8988T (cell line): ENCODE data around the gene C19orf67.

Source experiments
- DNase-seq: peaks from one replicate; pipeline ENCODE4 v3.0.0; 2011

The C19orf67 gene

DNA sequence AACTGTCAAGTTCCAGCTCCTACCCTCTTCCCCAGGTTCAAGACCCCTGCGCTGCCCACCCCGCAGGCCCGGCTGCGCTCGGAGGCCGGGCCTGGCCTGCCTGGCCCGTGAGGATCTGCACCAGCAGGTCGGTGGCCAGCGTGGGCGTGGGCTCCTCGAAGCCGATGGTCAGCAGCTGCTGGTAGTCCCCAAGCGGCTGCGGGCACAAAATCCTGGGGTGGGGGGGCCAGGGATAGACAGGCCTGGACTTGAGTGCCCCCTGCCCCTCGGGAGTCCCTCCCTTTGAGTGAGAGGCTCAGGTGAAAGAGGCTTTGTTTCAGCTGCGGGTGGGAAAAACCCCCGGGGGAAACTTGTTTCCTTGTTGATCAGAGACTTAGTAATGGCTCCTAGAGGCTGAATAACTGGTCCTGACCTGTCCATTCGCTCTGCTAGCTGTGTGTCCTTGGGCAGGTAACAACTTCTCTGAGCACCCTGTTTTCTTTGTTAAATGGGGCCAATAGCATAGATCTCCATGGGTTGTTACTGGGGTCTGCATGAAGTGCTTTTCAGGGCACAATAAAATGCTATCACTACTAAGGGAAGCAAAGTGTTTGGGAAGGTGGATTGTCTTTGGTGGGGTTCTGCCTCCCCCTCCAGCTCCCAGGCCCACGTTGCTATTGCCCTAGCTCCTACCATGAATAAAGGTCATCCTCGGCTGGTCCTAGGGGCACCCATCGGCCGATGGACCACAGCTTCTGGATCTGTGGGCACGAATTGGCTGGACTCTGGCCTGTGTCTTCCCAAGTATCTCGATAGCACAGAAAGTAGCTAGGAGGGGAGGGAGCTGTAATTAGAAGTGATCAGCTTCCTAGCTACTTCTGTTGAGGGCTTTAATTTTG is 3.5 kb downstream of the C19orf67 start:
- no peak for DNase-seq

DNA sequence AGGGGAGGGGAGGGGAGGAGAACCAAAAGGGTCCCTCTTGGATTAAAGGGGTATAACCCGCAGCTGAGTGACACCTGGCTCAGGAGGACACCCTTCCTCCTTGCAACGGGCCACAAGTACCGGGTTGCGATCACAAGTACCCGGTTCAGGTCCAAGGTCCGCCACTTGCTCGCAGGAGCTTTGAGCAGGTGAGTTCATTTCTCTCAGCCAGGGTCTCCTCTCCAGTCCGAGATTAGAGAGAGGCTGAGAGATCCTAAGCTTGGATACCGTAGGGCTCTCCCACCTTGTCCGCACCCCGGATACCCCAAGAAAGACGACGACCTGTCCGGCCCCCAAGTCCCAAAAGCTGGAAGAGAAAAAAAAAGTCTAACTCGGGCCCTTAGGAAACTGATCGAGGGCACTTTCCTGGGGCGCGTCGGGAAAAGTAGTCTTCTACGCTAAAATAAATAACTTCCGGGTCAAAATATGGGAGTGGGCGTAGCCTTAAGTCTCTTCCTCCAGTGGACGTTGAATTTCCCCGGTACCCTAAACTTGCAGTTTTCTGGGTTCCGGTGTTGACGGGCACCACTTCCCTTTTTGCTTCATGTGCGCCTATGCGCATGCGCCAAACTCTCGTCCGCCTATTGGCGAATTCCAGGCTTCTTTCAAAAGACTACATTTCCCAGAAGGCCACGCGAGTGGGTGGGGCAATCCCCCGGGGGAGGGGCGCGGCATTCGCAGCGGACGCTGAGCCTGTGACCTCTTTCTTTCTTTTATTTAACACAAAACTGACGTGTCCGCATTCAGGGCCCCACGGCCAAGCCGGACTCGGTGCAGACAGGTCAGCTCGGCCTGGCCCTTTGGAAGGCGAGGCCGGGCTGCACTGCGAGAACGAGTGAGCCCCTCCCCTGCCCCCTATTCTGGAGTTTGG is 4.4 kb downstream of the C19orf67 start:
- peak; percentile 82 for DNase-seq

DNA sequence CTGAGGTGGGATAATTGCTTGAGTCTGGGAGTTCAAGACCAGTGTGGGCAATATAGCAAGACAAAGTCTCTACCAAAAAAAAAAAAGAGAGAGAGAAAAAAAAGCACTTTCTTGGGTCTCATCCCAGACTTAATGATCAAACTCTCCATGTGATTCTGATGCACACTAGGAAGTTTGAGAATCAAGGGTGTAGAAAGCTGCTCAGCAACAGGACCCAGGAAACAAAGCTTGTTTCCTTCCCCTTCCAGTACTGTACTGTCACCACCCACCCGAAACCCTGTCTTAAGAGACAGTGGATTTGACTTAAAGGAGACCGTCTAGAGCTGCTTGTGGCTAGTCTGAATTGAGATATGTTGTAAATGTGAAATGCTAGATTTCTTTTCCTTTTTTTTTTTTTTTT is 7.2 kb downstream of the C19orf67 start:
- no peak for DNase-seq

DNA sequence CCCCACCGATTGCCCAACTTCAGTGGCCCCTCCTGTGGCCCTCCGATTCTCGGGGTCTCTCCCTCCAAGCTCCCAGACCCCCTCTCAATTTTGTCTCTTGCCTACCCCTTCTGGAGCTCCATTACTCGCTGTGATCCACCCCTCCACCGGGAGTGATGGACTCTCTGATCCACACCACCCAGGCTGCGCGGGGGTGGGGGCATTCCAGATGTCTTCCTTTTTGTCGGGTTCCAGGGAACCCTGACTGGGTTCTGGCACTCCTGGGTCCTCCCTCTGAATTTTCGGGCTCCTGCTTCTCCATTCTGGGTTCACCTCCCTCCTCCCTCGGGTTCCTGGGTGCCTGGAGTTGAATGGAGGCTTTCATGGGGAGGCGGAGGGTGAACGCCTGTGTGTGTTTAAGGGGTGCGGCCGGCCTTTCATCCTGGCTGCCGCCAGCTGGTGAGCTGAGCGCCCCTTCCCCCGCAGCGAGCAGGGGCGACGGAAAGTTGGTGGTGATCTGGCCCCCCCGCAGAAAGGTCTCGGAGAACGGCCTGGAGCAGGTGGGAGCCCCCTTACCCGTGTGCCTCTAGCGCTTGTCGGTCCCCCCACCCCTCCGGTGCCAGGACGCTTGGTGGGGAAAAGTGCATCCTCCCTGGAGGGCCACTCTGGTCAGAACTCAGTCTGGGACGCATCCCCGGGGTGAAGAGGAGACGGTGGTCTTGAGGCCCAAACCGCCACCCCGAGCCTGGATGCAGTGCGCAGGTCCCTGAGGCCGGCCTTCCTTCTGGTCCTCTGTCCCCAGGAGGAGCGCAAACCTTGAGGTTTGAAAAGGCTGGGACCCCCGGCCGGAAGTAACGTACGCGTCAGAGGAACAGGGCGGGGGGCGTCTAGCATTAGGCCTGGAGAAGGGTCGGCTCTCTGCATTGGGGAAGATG is 11.4 kb downstream of the C19orf67 start:
- no peak for DNase-seq

DNA sequence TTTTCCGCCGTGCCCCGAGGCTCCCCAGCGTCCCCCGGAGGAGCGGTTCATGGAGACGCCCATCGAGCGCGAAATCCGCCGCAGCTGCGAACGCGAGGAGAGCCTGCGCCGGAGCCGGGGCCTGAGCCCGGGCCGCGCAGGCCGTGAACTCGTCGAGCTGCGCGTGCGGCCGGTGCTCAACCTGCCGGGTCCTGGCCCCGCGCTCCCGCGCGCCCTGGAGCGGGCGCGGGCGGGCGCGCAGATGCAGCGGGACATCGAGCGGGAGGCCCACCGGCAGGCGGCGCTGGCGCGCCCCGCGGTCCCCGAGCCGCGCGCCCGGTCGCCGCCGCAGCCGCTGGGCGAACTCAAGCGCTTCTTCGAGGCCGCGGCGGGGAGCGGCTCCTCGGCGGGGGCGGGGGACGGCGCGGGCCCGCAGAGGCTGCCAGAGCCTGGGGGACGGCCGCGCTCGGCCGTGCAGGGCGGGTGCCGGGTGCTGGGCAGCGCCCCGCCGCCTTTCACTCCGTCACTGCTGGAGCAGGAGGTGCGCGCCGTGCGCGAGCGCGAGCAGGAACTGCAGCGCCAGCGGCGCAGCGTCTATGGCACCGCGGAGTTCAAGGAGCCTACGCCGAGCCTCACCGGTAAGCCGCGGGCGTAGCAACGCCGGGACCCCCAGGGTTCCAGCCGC is 12.2 kb downstream of the C19orf67 start:
- DNase-seq = no peak

DNA sequence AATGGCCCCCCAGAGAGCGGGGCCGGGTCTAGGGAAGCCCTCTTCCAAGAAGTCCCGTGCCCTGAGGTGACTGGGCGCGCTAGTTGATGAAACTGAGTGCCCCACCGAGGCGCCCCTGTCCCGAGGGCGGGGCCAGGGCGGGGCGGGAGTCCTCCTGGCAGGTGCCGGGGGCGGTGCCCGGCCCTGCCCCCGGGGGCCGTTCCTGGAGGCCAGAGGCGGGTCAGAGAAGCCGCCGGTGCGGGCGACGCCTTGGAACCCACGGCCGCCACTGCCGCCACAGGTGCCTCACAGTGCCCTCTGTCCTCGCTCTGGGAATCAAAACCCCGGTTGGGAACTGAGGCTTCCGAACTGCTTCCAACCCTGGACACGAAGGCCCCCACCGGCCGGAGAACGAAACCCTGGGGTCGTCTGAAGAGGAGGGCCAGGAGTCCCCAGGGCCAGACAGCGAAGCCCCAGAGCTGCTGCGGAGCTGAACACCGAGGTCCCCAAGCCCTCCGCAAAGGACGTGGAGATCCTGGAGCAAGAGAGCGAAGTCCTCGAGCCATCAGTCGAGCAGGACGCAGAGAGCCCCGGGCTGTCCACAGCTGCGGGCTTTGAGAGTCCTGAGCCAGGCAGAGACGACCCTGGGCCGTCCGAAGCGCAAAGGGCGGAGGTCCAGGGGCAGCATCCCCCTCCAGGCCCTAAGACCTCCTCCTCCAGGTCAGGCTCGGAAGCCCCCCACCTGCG is 12.9 kb downstream of the C19orf67 start, which contains the start of gene MISP3:
MISP3 (plus strand) TSS at position 252 of the 726 bp plus-strand sequence. CDS start 524 bp downstream, outside the sequence.
- DNase-seq = no peak

DNA sequence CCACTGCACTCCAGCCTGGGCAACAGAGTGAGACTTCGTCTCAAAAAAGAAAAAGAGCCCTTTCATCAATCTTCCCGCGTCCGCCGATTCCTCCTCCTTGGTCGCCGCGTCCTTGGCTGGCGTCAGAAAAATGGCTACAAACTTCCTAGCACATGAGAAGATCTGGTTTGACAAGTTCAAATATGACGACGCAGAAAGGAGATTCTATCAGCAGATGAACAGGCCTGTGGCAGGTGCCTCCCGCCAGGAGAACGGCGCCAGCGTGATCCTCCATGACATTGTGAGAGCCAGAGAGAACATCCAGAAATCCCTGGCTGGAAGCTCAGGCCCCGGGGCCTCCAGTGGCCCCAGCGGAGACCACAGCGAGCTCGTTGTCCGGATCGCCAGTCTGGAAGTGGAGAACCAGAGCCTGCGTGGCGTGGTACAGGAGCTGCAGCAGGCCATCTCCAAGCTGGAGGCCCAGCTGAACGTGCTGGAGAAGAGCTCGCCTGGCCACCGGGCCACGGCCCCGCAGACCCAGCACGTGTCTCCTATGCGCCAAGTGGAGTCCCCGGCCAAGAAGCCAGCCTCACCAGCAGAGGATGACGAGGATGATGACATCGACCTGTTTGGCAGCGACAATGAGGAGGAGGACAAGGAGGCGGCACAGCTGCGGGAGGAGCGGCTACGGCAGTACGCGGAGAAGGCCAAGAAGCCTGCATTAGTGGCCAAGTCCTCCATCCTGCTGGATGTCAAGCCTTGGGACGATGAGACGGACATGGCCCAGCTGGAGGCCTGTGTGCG is 15.1 kb downstream of the C19orf67 start:
- no peak for DNase-seq

DNA sequence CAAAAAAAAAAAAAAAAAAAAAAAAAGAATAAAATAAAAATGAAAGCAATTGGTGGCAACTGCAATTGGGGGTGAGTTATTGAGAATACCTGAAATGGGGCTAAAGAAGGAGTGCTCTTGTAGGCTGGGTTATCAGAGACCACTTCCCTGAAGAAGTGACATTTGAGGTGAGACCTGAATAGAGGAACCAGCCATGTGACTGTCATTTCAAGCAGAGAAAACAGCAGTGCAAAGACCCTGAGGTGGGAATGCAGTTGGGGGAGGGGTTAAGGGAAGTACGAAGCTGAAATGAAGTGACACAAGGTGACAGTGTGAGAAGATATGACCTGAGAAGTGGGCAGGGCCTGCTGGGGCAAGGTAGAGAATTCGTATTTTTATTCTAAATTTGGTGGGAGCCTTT is 19.4 kb downstream of the C19orf67 start:
- DNase-seq = no peak

DNA sequence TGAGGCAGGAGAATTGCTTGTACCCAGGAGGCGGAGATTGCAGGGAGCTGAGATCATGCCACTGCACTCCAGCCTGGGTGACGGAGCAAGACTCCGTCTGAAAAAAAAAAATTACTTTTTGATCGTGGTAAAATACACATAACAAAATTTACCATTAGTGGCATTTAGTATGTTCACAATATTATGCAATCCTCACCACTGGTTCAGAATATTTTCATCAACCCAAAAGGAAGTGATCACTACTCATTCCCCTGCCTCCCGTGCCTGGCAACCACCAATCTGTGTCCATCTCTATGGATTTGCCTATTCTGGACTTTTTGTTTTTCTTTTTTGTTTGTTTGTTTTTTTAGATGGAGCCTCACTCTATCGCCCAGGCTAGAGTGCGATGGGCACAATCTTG is 22.5 kb downstream of the C19orf67 start:
- DNase-seq = no peak

DNA sequence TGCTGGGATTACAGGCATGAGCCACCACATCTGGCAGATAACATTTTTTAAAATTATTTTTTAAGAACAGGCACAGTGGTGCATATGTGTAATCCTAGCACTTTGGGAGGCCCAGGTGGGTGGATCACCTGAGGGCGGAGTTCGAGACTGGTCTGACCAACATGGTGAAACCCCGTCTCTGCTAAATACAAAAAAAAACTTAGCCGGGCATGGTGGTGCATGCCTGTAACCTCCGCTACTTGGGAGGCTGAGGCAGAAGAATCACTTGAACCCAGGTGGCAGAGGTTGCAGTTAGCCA is 23.1 kb downstream of the C19orf67 start:
- no peak for DNase-seq

DNA sequence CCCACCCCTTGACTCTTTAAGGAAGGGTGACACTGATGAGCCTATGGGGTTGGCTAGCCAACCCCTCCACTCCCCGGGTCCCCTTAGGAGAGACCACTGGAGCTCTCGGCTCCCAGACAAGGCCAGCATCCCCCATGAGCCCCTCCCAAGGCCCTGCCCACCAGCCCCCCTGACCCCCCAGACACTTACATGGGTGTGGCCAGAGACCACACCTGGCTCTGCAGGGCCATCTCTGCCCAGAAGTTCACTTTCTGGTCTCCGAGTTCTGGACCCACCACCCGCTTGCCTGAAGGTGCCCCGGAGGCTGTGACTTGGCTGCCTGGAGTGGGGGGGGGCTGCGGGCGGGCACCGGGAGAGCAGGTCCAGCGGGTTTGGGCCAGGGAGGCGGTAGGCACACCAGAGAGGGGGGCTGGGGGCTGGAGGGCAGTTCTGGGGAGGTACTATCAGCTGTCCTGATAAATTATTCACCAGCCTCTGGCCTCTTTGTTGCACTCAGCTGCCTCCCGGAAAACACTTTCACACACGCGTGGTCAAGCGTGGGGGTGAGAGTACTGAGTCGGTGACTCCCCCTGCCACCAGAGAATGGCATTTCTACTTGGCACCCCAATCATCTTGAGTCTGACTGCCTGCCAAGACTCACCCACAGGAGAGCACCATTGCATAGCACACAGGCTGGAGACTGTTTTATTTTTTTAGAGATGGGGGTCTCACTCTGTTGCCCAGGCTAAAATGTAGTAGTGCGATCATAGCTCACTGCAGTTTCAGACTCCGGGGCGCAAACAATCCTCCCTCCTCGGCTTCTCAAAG is 23.6 kb downstream of the C19orf67 start, which contains the start of gene PALM3:
PALM3 (minus strand) TSS at position 326 of the 807 bp plus-strand sequence; CDS start at position 230, 96 bp downstream.
- DNase-seq = no peak

DNA sequence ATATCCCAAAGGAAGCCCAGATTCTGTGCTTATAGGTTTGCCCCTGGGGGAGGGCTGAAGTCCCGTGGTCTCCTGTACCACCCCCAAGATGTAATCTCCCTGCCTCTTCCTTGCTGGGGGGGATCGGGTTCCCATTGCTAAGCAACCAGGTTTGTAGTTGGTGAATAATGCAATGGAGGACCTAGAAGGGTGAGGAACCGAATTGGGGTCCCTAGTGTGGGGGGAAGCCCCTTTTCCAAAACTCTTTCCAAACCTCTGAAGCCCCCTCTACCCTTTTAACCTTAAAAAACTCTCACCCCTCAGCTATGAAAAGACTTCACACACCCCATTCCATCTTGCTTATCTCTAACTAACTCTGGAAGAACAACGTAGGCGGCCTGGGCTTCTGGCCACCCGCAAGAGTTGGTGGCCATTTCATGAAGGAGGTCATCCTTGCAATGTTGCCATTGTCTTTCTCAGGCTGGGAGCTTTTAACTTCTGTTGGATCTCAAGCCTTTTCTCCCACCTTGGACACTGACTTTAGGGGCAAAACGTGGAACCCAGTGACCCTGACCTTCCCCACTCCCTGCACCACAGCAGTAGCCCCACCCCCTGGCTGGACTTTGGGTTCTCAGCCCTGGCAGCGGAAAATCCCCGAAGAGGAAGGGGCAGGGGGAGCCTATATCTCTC is 24.4 kb downstream of the C19orf67 start:
- DNase-seq = no peak

DNA sequence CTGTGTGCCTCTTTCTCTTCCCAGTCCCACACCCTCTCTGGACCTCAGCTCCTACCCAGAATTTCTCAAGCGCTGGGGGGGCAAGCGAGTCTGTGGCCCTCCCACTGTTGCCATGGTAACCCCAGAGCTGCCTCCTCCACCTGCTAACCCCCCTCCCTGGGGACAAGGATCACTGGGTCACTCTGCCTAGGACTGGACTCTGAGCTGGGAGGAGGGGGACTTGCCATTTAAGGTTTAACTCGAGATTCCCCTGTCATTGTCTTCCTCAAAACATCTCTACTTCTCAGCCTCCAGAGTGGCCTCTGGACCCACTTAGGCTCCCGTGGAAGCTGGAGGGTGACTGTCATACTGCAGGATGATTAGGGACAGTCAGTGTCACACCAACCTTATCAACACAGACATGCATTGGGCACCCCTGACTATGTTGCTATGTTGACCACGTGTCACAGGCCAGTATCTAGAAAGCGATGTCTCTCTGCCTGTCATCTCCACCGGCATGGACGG is 25.9 kb downstream of the C19orf67 start:
- no peak for DNase-seq

DNA sequence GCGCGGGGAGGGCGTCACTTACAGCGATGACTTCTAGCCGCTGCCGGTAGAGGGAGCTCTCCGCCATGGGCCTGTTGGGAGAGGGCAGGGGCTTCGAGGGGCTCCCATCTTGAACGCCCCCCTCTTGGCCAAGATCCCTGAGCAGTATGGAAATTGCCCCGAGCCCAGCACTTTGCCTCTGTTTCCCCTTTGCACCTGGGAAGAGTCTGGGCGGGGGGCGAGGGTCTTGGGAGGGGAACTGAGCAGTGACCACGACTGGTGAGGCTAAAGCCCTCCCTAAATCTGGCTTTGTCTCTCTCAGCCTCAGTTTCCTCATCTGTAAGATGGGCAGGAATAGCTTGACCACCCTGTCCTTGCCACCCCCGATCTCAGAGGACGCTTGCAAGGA is 26.5 kb downstream of the C19orf67 start:
- DNase-seq = no peak

DNA sequence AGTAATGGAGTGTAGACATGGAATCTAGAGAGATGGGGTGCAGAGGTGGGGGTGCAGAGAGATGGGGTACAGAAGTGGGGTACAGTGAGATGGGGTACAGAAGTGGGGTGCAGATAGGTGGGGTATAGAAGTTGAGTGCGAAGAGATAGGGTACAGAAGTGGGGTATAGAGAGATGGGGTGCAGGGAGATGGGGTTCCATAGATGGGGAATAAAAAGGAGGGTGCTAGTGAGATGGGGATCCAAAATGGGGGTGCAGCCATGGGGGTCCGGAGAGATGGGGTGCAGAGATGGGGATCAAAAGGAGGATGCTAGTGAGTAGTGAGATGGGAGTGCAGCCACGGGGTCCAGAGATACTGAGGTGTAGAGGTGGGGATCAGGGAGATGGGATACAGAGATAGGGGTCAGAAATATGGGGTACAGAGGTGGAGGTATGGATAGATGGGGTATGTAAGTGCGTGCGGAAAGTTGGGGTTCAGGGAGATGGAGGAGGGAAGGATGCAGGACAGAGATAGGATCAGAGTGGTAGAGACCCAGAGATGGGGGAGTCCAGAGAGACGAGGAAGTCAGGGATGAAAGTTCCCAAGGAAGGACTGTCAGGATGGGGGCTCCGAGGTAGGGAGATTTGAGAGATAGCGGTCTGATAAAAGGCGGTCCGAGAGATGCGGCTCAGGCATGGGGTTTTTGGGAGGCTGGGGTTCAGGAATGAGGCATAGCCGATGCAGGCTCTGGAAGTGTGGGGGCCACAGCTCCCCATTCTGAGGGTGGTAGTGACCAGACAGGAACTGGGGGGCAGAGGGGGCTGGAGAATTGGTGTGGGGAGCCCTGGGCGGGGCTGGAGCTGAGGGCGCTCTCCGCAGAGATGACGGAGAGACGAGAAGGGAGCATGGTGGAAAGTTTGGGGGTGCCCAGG is 27.1 kb downstream of the C19orf67 start:
- DNase-seq = no peak

DNA sequence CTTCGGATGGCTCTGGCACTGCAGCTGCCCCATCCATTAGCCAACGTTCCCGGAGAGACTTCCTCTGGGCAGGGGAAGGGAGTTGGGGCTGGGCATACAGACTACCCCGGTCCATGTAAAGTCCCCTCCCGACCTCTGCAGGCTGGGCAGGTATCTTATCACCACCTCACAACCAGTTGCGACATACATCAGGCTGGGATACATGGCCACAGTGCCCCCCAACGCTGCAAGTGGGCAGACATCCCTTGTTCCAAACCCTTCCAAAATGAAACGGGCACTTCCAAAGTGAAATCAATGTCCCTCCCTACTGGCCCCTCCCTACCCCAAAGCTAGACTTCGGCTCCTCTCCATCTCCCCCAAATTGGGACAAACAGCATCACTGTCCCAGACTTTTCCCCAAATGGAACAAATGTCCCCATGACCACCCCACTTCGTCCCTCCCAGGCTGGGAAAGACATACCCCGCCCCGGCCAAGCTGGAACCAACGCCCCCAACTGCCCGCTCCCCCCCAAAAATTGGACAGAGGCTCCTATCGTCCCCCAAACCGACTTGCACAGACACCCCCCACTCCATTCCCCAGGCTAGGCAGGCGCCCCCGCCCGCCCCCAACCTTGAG is 28.7 kb downstream of the C19orf67 start:
- DNase-seq = no peak

DNA sequence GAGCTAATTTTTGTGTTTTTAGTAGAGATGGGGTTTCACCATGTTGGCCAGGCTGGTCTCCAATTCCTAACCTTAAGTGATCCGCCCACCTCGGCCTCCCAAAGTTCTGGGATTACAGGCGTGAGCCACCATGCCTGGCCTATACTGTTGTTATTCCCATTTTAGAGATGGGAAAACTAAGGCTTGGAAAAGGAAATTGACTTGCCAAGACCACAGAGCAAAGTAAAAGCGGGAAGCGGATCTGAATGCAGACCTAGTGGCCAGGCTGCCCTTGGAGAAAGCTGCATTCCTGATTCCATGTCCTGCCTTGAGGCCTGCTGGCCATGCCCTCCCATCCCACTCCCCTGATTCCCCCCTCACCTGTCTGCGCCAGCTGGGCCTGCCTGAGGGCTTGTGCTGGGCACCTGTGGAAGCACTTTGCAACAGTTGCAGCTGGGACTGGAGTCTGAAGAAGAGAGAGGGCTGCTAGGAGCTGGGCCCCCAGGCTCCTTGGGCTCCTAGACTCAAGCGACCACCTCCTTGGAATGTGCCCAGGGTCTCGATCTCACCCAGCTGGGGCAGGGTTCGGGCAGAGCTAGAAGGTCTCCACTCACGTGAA is 29.4 kb downstream of the C19orf67 start:
- DNase-seq = no peak
